Hair follicular keratinocyte (primary cell): ENCODE measurements around the gene MAGEE2. TPM values are rescaled to one million over a fixed set of nuclear protein-coding genes. Genes with fewer than 3 reads are reported as not detected.

Experiments
- total RNA-seq: library from RNA; depleted of rRNA; stranded (reverse); fragments of >200 nt; gene quantifications from 2 replicates; pipeline ENCODE4 v1.2.3, GENCODE V29; 2015

Gene MAGEE2
- total RNA-seq, result not detected in 2 replicates

GRCh38 chrX:75784680-75785491 lies at the start of gene MAGEE2:
TSS of gene MAGEE2 (minus strand) at chrX:75785254. CDS start at chrX:75785051, 203 bp downstream.

